Measurements from ENCODE around the gene SRP54. TPM values are rescaled to one million over a fixed set of nuclear protein-coding genes. Genes with fewer than 3 reads are reported as not detected.
A peak's percentile ranks its signal among the peaks of the same experiment; 100 is the strongest.
"Not testable (repeated sequence)": the region's sequence is repeated elsewhere in the genome, so short reads cannot be mapped to it uniquely, and the experiment has no call there.

Gene SRP54
- total RNA-seq, 2 donors from 2014 or later, result 29.8 to 33.3 TPM

DNA sequence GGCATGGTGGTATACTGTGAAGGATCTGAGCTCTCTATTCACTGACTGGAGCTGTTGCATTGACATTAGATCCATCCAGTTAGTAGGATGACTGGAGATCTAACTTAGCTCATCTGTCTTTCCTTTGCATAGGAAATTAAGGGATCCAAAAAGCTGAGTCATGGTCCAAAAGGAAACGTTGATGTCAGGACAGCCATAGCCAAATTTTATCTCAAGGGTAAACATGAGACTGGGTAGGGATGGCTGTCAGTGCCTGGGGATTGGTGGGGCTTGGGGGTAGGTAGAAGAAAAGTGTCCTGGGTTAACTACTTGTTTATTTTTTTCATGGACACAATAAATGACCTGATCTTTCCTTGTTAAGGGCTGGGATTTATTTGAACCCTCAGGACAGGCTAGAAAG lies 67.9 kb downstream of the SRP54 start:
- H3K4me3 ChIP-seq, result no peak overlapping the region
- H3K36me3 ChIP-seq, result peaks cover 15% of the 10 kb centered on the region
- TF ChIP-seq, protein P1, sequence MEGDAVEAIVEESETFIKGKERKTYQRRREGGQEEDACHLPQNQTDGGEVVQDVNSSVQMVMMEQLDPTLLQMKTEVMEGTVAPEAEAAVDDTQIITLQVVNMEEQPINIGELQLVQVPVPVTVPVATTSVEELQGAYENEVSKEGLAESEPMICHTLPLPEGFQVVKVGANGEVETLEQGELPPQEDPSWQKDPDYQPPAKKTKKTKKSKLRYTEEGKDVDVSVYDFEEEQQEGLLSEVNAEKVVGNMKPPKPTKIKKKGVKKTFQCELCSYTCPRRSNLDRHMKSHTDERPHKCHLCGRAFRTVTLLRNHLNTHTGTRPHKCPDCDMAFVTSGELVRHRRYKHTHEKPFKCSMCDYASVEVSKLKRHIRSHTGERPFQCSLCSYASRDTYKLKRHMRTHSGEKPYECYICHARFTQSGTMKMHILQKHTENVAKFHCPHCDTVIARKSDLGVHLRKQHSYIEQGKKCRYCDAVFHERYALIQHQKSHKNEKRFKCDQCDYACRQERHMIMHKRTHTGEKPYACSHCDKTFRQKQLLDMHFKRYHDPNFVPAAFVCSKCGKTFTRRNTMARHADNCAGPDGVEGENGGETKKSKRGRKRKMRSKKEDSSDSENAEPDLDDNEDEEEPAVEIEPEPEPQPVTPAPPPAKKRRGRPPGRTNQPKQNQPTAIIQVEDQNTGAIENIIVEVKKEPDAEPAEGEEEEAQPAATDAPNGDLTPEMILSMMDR (IDR thresholded peaks at IDR 0.05), result no peak
- H3K4me1 ChIP-seq, result peaks cover 0 to 40% of the 10 kb centered on the region in 2 donors
- DNase-seq (ENCODE audit: low spot score), result no peak
- H3K27ac ChIP-seq, result peak overlapping the region; percentile 74 to 80
- no peaks in the 10 kb centered on the region for H3K27me3 ChIP-seq
- no peaks in the 10 kb centered on the region for H3K9me3 ChIP-seq

DNA sequence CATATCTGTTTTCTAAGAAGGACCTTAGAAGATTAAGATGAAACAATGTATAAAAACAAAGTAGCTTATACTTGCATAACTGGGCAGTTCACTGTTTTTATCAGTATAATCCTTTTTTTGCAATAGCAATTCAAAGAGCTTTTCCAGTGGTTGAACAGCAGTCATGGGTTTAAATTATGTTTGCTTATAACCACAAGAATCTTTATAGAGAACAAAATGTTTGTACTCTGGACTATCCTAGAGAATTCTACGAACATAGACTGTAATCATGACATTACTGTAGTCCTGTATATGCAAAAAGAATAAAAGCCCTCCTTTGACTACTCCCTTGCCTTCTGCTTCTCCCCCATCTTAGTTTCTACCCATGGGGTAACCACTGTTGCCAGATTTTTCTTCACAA lies 69.0 kb downstream of the SRP54 start:
- TF ChIP-seq, protein P1 (IDR thresholded peaks at IDR 0.05), result no peak
- Histone ChIP-seq H3K4me1 (peaks cover 0 to 44% of the 10 kb centered on the region in 2 donors), H3K36me3 (peaks cover 21% of the 10 kb centered on the region), H3K27me3 (no peaks in the 10 kb centered on the region), H3K9me3 (no peaks in the 10 kb centered on the region), H3K27ac (no peak overlapping the region), H3K4me3 (no peak overlapping the region)
- DNase-seq (ENCODE audit: low spot score), result no peak

DNA sequence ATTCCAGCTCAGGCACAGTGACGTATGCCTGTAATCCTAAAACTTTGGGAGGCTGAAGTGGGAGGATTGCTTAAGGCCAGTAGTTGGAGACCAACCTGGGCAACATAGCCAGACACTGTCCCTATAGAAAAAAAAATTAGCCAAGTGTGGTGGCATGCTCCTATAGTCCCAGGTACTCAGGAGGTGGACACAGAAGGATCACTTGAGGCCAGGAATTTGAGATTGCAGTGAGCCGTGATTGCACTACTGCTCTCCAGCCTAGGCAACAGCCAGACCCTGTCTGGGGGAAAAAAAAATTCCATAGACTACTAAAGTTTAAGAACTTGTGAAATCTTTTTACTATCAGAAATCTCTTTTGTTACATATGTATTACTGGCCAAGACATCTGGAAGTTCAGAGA lies 69.8 kb downstream of the SRP54 start:
- Histone ChIP-seq H3K4me3 (no peak overlapping the region), H3K27ac (no peak overlapping the region), H3K36me3 (peaks cover 30% of the 10 kb centered on the region), H3K9me3 (no peaks in the 10 kb centered on the region), H3K4me1 (peaks cover 0 to 38% of the 10 kb centered on the region in 2 donors), H3K27me3 (no peaks in the 10 kb centered on the region)
- no peak for DNase-seq (ENCODE audit: low spot score)
- TF ChIP-seq, protein P1 (IDR thresholded peaks at IDR 0.05), result no peak

DNA sequence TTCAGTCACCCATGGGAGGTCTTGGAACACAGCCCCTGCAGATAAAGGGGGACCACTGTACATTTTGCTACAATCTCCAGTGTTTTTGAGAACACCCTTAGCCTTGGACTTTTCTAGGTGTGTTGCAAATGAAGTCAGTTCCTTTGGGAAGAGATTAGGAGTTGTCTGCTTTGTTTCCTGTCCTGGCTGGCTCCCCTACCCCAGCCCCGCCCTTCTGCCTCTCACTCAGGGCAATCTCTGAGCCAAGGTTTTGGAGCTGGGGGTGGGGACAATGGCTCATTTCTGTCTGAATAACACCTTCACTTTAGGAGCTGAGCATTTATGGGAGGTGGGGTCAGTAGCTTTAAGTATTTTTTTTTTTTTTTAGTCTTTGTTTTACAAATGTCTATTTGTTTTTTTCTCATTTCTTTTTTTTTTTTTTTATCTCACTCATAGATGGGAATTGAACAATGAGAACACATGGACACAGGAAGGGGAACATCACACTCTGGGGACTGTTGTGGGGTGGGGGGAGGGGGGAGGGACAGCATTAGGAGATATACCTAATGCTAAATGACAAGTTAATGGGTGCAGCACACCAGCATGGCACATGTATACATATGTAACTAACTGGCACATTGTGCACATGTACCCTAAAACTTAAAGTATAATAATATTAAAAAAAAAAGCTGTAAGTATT lies 78.5 kb downstream of the SRP54 start:
- H3K27me3 ChIP-seq; H3K4me3 ChIP-seq; DNase-seq (ENCODE audit: low spot score); H3K9me3 ChIP-seq: not testable (repeated sequence)
- H3K36me3 ChIP-seq, result peaks cover 28% of the 10 kb centered on the region
- H3K27ac ChIP-seq, result peak overlapping the region; percentile 46 to 54
- H3K4me1 ChIP-seq, result peaks cover 0 to 18% of the 10 kb centered on the region in 2 donors

DNA sequence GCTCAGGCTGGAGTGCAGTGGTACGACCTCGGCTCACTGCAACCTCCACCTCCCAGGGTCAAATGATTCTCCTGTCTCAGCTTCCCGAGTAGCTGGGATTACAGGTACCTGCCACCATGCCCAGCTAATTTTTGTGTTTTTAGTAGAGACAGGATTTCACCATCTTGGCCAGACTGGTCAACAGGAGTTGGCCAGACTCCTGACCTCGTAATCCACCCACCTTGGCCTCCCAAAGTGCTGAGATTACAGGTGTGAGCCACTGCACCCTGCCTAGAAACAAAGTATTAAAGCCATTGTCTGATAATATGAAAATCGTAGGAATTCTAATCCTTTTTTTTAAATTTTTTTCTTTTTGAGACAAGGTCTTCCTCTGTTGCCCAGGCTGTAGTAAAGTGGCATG lies 82.9 kb downstream of the SRP54 start:
- H3K9me3 ChIP-seq; H3K4me3 ChIP-seq; DNase-seq (ENCODE audit: low spot score); H3K27me3 ChIP-seq; H3K27ac ChIP-seq; H3K36me3 ChIP-seq: not testable (repeated sequence)
- H3K4me1 ChIP-seq, result peaks cover 0 to 12% of the 10 kb centered on the region in 2 donors

DNA sequence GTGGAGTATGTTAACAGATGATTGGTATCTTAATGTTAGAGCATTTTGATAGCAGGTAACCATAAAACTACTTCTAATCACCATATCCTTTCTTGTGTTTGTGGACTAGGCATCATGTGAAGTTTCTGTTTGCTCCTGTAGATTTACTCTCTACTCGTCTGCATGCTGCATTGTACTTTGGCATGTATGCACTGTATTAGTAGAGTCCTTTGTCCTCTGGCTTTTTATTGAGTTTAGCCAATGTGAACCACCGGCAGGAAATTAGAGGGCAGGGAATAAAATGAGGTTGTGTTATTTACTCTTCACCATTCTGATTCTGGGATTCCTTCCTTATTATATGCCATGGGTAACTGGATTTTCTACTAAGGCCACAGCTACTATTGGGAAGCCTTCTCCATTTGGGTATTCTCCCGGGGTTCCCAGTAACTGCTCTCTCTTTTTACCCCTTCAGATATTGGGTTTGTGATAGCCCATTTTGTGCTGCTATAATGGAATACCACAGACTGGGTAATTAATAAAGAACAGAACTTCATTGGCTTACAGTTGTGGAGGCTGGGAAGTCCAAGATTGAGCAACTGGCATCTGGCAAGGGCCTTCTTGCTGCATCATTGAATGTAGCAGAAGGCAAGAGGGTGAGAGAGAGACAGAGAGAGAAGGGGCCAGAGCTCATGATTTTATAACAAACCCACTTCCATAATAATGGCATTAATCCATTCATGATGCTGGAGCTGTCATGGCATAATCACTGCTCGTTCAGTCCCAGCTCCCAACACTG lies 85.6 kb downstream of the SRP54 start:
- no peaks in the 10 kb centered on the region for H3K27me3 ChIP-seq
- H3K9me3 ChIP-seq, result no peaks in the 10 kb centered on the region
- peaks cover 20% of the 10 kb centered on the region for H3K36me3 ChIP-seq
- TF ChIP-seq, protein P1 (IDR thresholded peaks at IDR 0.05), result no peak
- DNase-seq (ENCODE audit: low spot score), result no peak
- H3K4me3 ChIP-seq, result no peak overlapping the region
- H3K27ac ChIP-seq, result no peak overlapping the region
- H3K4me1 ChIP-seq, result no peaks in the 10 kb centered on the region
